K562 (cell line): ENCODE results near the gene ZNF23. TPM values are rescaled to one million over a fixed set of nuclear protein-coding genes. Genes with fewer than 3 reads are reported as not detected.

ENCODE experiments used
- ATAC-seq: fragments of 200-7000 bp; cut with Tn5 transposase; 3 replicates; pipeline ENCODE4 v1.9.1; 2020; ENCODE audit warnings: moderate library complexity
- BruUV-seq: library from RNA; stranded (reverse); fragments of 400-500 nt; replicated peaks from 2 replicates; lab custom pipeline; 2021; lab: Mats Ljungman, UMichigan
- CTCF ChIA-PET: fragments of 300-600 bp; formaldehyde crosslinking; extraction: SDS; loops from one replicate; lab custom pipeline; 2021; ENCODE audit warnings: low intra/inter-chr PET ratio; lab: Yijun Ruan, JAX
- POLR2A ChIA-PET: fragments of 300-600, 350-650 bp; sonication (Branson Sonifier 250); formaldehyde crosslinking; extraction: SDS; loops from one replicate; lab custom pipeline; 2021; ENCODE audit warnings: antibody characterized with exemption, inconsistent platforms; lab: Yijun Ruan, JAX
- DNase-seq, 4 experiments: peaks; one replicate each; pipeline versions ENCODE4 v3.0.0 to v3.0.0-alpha.2; 2011 to 2018; ENCODE audit warnings: low spot score in 3 of 4, mixed read lengths in 3 of 4; ENCODE audit errors: extremely low read depth in 1 of 4
- FAIRE-seq: peaks from 2 replicates; lab custom pipeline; 2011; peaks lifted over from hg19 to GRCh38; lab: Jason Lieb, UNC
- H2AFZ ChIP-seq: 2 replicates; pipeline ENCODE4 v1.6.0; 2011; ENCODE audit warnings: low read depth, low read length, control low read depth, inconsistent platforms
- H3K27ac ChIP-seq: fragments of 200-600 bp; 3 replicates; pipeline ENCODE4 v1.8.0; 2011; ENCODE audit warnings: low read depth, mild to moderate bottlenecking, control low read depth, inconsistent platforms, low read length, moderate library complexity, mixed read lengths; ENCODE audit errors: extremely low read depth
- H3K27me3 ChIP-seq, 2 experiments: fragments of 300-600 bp in 1 of 2; 2 replicates in 1 of 2; 3 replicates in 1 of 2; pipeline versions ENCODE4 v1.6.0 to v1.8.0; 2011; ENCODE audit warnings: inconsistent platforms in 2 of 2, low read length in 2 of 2, mild to moderate bottlenecking in 1 of 2, mixed read lengths in 1 of 2, moderate library complexity in 1 of 2; ENCODE audit not compliant: control insufficient read depth in 2 of 2, insufficient read depth in 2 of 2
- H3K36me3 ChIP-seq: fragments of 300-600 bp; 3 replicates; pipeline ENCODE4 v1.8.0; 2011; ENCODE audit warnings: mild to moderate bottlenecking, low read length, inconsistent platforms; ENCODE audit not compliant: control insufficient read depth, insufficient read depth
- H3K4me1 ChIP-seq, 2 experiments: fragments of 200-600 bp in 1 of 2; replicated peaks in 1 of 2; 2 replicates in 1 of 2; 3 replicates in 1 of 2; pipeline versions ENCODE4 v1.5.1 to v1.8.0; 2011; ENCODE audit warnings: inconsistent platforms in 2 of 2, low read length in 2 of 2, mild to moderate bottlenecking in 1 of 2, mixed read lengths in 1 of 2, moderate library complexity in 1 of 2; ENCODE audit not compliant: control insufficient read depth in 2 of 2, insufficient read depth in 2 of 2
- H3K4me2 ChIP-seq: 2 replicates; pipeline ENCODE4 v1.6.1; 2011; ENCODE audit warnings: low read length, control low read depth, inconsistent platforms, mixed read lengths; ENCODE audit not compliant: insufficient read depth
- H3K4me3 ChIP-seq: fragments of 200-600 bp; sonication (generic), shearing (Covaris generic); 2 replicates; pipeline ENCODE4 v1.5.1; 2016; ENCODE audit warnings: control low read depth, inconsistent platforms
- H3K79me2 ChIP-seq: fragments of 200-600 bp; 3 replicates; pipeline ENCODE4 v1.8.0; 2011; ENCODE audit warnings: low read length, inconsistent platforms; ENCODE audit not compliant: control insufficient read depth, insufficient read depth
- H3K9ac ChIP-seq, 2 experiments: 2 replicates each; pipeline versions ENCODE4 v1.6.0 to v1.6.1; 2011; ENCODE audit warnings: low read depth in 2 of 2, low read length in 2 of 2, control low read depth in 1 of 2, inconsistent platforms in 1 of 2, mild to moderate bottlenecking in 1 of 2, mixed read lengths in 1 of 2; ENCODE audit not compliant: insufficient read depth in 1 of 2
- H3K9me1 ChIP-seq: one replicate; pipeline ENCODE4 v1.6.0; 2011; ENCODE audit warnings: inconsistent platforms, mild to moderate bottlenecking, low read length, moderate library complexity; ENCODE audit not compliant: control insufficient read depth, insufficient read depth
- H3K9me3 ChIP-seq: replicated peaks from 2 replicates; pipeline ENCODE4 v1.5.1; 2011; ENCODE audit warnings: low read depth, low read length, inconsistent platforms; ENCODE audit not compliant: control insufficient read depth, insufficient read depth
- H4K20me1 ChIP-seq: replicated peaks from 2 replicates; pipeline ENCODE4 v1.6.1; 2011; ENCODE audit warnings: low read length, inconsistent platforms, mixed read lengths; ENCODE audit not compliant: control insufficient read depth, insufficient read depth
- BCOR ChIP-seq: fragments of 450-650 bp; IDR thresholded peaks from 2 replicates; pipeline ENCODE4 v1.6.1; 2016
- ESRRA ChIP-seq: fragments of 450-650 bp; IDR thresholded peaks from 2 replicates; pipeline ENCODE4 v1.6.1; 2014; ENCODE audit warnings: low read depth, mild to moderate bottlenecking, moderate library complexity, borderline replicate concordance
- KLF16 ChIP-seq: IDR thresholded peaks from 2 replicates; pipeline ENCODE4 v1.6.1; 2016; ENCODE audit warnings: antibody characterized with exemption
- MEIS2 ChIP-seq: fragments of 450-650 bp; IDR thresholded peaks from 2 replicates; pipeline ENCODE4 v1.6.1; 2014; ENCODE audit warnings: mild to moderate bottlenecking; ENCODE audit not compliant: partially characterized antibody
- NUFIP1 ChIP-seq: fragments of 450-650 bp; IDR thresholded peaks from 2 replicates; pipeline ENCODE4 v1.6.1; 2018; ENCODE audit not compliant: partially characterized antibody
- ZNF316 ChIP-seq: fragments of 450-650 bp; IDR thresholded peaks from 2 replicates; pipeline ENCODE4 v1.6.1; 2016
- ZNF408 ChIP-seq: fragments of 250-450 bp; sonication (Bioruptor Pico); IDR thresholded peaks from 2 replicates; pipeline ENCODE4 v1.4.0; 2020; ENCODE audit warnings: low read depth, mild to moderate bottlenecking, moderate library complexity
- WGBS: fragments of 100-300 bp; shearing (Covaris generic); methylation state at CpG from one replicate; pipeline ENCODE4 v1.1.6; 2016; ENCODE audit warnings: low coverage, mixed read lengths; ENCODE audit not compliant: insufficient coverage; ENCODE audit errors: missing lambda C conversion rate; 5-methylcytosine and 5-hydroxymethylcytosine counted together
- in situ Hi-C: fragments of 300-500 bp; cut with MboI; formaldehyde crosslinking; loops from 4 replicates; pipeline ENCODE4 v1.15.0; 2018; ENCODE audit warnings: inconsistent platforms, mixed read lengths
- intact Hi-C: fragments of 100-400 bp; cut with micrococcal nuclease; formaldehyde crosslinking; loops from 2 replicates; pipeline ENCODE4 v1.14.2; 2022
- polyA plus RNA-seq, 8 experiments: library from polyadenylated mRNA; depleted of rRNA in 4 of 8; stranded (reverse) in 5 of 8; unstranded in 3 of 8; fragments of >200 nt; fragmentation: Nextera tagmentation in 2 of 8; fragmentation: Illumina TruSeq in 1 of 8; extraction: Ambion mirVana in 2 of 8; extraction: Trizol in 1 of 8; gene quantifications; 2 replicates each; pipeline versions ENCODE4 v1.2.1 to v1.2.3, GENCODE V29; 2011 to 2014; ENCODE audit warnings: inconsistent platforms in 1 of 8, missing spikeins in 1 of 8
- total RNA-seq, 7 experiments: library from RNA; depleted of rRNA in 6 of 7; stranded (reverse); fragments of >200 nt in 6 of 7; fragmentation: Illumina TruSeq in 2 of 7; extraction: Trizol in 2 of 7; gene quantifications; 2 replicates each; pipeline versions ENCODE4 v1.2.1 to v1.2.3, GENCODE V29; 2011 to 2021; ENCODE audit warnings: low replicate concordance in 1 of 7
- TF ChIP-seq, protein P1 (sequence below): fragments of 450-650 bp; IDR thresholded peaks from 2 replicates; pipeline ENCODE4 v1.6.1; 2016
- TF ChIP-seq, protein P2 (sequence below): sonication (generic); formaldehyde crosslinking; IDR thresholded peaks from 2 replicates; pipeline ENCODE4 v1.8.0; 2022; ENCODE audit warnings: missing genetic modification reagents, mild to moderate bottlenecking, borderline replicate concordance

The ZNF23 gene
- total and polyA plus RNA-seq, 9 of the 15 experiments (the other 6 are each of a cell fraction or from before 2014, with no cell fraction given), result 4.7 to 13.4 (median 11.2) TPM

DNA sequence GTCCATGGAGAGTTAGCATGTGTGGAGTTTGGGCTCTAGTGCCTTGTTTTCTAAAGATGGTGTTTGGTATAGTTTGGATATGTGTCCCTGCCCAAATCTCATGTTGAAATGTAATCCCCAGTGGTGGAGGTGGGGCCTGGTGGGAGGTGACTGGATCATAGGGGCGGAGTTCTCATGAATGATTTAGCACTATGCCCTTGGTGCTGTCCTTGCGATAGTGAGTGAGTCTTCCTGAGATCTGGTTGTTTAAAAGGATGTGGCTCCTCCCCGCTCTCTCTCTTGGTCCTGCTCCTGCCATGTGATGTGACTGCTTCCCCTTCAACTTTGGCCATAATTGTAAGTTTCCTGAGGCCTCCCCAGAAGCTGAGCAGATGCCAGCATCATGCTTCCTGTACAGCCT is 36.0 kb upstream of the ZNF23 start:
- no peak for DNase-seq
- Histone ChIP-seq H3K79me2 (no peaks in the 10 kb centered on the region), H3K4me2 (no peak overlapping the region), H3K4me1 (peaks cover 5 to 6% of the 10 kb centered on the region in 2 experiments), H3K9me1 (no peaks in the 10 kb centered on the region), H2AFZ (0 out of 2 replicates have a peak overlapping the region, but pooled peaks have one; percentile 19), H3K36me3 (no peaks in the 10 kb centered on the region), H4K20me1 (no peaks in the 10 kb centered on the region), H3K4me3 (no peak overlapping the region), H3K27ac (no peak overlapping the region), H3K9ac (no peak overlapping the region), H3K9me3 (peaks cover 3% of the 10 kb centered on the region), H3K27me3 (0 out of 5 replicates have a peak, but pooled peaks cover 0 to 8% of the 10 kb centered on the region in 2 experiments)
- BruUV-seq, result no TSS peak
- no peak for FAIRE-seq
- ChIA-PET POLR2A (no interaction called here), CTCF (interaction anchor here (0.6 kb wide), 1 partner anchor 182 kb away, joined by 4 read pairs; no protein-coding TSS in a partner anchor)
- intact Hi-C loops, result loop anchor here (5.0 kb wide), 1 partner anchor 66 kb away; no protein-coding TSS in a partner anchor
- 33% methylated on average over 3 of the region's 3 CpGs for WGBS
- TF ChIP-seq, protein P1, sequence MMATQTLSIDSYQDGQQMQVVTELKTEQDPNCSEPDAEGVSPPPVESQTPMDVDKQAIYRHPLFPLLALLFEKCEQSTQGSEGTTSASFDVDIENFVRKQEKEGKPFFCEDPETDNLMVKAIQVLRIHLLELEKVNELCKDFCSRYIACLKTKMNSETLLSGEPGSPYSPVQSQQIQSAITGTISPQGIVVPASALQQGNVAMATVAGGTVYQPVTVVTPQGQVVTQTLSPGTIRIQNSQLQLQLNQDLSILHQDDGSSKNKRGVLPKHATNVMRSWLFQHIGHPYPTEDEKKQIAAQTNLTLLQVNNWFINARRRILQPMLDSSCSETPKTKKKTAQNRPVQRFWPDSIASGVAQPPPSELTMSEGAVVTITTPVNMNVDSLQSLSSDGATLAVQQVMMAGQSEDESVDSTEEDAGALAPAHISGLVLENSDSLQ, result peak; percentile 48; the same call in 1 of the 2 replicates
- TF ChIP-seq KLF16 (no peak), NUFIP1 (no peak), MEIS2 (peak; percentile 54), BCOR (no peak), ZNF408 (CRISPR knock-in tag) (no peak), ESRRA (peak; percentile 57), ZNF316 (peak; percentile 27; the same call in 1 of the 2 replicates)
- TF ChIP-seq, protein P2, sequence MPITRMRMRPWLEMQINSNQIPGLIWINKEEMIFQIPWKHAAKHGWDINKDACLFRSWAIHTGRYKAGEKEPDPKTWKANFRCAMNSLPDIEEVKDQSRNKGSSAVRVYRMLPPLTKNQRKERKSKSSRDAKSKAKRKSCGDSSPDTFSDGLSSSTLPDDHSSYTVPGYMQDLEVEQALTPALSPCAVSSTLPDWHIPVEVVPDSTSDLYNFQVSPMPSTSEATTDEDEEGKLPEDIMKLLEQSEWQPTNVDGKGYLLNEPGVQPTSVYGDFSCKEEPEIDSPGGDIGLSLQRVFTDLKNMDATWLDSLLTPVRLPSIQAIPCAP (CRISPR knock-in tag), result no peak
- in situ Hi-C loops, result loop anchor here (5.0 kb wide), 1 partner anchor 86 kb away; no protein-coding TSS in a partner anchor
- peak; percentile 40; the same call in 1 of the 3 replicates for ATAC-seq
